ENCODE results near the gene SLC17A5. TPM values are rescaled to one million over a fixed set of nuclear protein-coding genes. Genes with fewer than 3 reads are reported as not detected.

Gene SLC17A5
- total RNA-seq, 1 experiment from 2014 or later, result 16.9 TPM

DNA sequence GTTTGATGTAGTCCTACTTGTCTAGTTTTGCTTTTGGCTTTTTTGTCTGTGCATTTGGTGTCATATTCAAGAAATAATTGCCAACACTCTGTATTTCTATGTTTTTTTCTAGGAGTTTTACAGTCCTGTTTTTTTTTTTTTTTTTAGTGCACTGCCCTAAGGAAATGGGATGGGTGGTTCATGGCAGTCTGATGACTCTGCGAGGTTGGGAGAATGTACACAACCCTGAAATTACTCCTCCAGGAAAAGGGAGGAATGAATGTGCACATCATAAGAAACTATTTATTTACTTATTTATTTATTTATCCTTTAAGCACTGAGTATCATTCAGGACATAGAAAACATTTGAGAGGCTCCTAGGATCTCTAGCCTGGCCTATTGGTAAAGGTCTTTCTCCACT lies 15.2 kb upstream of the SLC17A5 start:
- ChIA-PET CTCF (interaction anchor here (0.7 kb wide), 1 partner anchor 1540 kb away, joined by 3 read pairs; no protein-coding TSS in a partner anchor), POLR2A (ENCODE audit: unreplicated experiment) (no interaction called here)
- no peaks in the 10 kb centered on the region for H3K36me3 ChIP-seq (ENCODE audit: low read depth)
- H3K4me2 ChIP-seq, result no peak overlapping the region
- no peaks in the 10 kb centered on the region for H3K9me3 ChIP-seq (ENCODE audit: insufficient read depth, low read depth)
- no peaks in the 10 kb centered on the region for H3K9me2 ChIP-seq (ENCODE audit: insufficient read depth)
- H3K79me2 ChIP-seq (ENCODE audit: low read depth), result no peaks in the 10 kb centered on the region
- no peak overlapping the region for H2AFZ ChIP-seq
- TF ChIP-seq, protein P1, sequence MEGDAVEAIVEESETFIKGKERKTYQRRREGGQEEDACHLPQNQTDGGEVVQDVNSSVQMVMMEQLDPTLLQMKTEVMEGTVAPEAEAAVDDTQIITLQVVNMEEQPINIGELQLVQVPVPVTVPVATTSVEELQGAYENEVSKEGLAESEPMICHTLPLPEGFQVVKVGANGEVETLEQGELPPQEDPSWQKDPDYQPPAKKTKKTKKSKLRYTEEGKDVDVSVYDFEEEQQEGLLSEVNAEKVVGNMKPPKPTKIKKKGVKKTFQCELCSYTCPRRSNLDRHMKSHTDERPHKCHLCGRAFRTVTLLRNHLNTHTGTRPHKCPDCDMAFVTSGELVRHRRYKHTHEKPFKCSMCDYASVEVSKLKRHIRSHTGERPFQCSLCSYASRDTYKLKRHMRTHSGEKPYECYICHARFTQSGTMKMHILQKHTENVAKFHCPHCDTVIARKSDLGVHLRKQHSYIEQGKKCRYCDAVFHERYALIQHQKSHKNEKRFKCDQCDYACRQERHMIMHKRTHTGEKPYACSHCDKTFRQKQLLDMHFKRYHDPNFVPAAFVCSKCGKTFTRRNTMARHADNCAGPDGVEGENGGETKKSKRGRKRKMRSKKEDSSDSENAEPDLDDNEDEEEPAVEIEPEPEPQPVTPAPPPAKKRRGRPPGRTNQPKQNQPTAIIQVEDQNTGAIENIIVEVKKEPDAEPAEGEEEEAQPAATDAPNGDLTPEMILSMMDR (conservative IDR thresholded peaks at IDR 0.05), result no peak
- TF ChIP-seq EZH2 (IDR thresholded peaks at IDR 0.05; ENCODE audit: low read depth), result no peak
- H3K27me3 ChIP-seq (ENCODE audit: insufficient read depth, low read depth), result no peaks in the 10 kb centered on the region
- no peak for DNase-seq
- H3K4me1 ChIP-seq (replicated peaks; ENCODE audit: insufficient read depth), result peaks cover 21% of the 10 kb centered on the region
- no peak overlapping the region for H3K27ac ChIP-seq
- H3K4me3 ChIP-seq, result no peak overlapping the region
- peaks cover 16% of the 10 kb centered on the region; the same call in 1 of the 2 replicates for H3F3A ChIP-seq (ENCODE audit: insufficient read depth, low read depth)
- no peaks in the 10 kb centered on the region for H4K20me1 ChIP-seq (ENCODE audit: insufficient read depth)
- intact Hi-C loops (cut with micrococcal nuclease; ENCODE audit: unreplicated experiment), result no loop called here
- BruUV-seq (replicated peaks), result no TSS peak

DNA sequence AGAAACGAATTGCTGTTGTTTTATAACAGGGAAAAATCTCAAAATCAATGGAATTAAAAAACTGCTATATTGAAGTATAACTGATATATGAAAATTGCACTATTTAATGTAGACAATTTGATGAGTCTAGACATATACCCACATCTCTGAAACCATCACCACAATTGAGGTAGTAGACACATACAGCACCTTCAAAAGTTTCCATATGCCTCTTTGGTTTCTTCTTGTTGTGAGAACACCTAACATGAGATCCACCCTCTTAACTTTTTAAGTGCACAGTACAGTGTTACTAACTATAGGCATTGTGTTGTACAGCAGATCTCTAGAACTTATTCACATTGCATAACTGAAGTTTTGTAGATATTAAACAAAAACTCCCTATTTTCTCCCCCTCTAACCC lies 14.0 kb upstream of the SLC17A5 start:
- Histone ChIP-seq H3K36me3 (ENCODE audit: low read depth) (no peaks in the 10 kb centered on the region), H3K4me1 (replicated peaks; ENCODE audit: insufficient read depth) (peaks cover 21% of the 10 kb centered on the region), H3K4me2 (no peak overlapping the region), H3K27ac (no peak overlapping the region), H2AFZ (no peak overlapping the region), H3K79me2 (ENCODE audit: low read depth) (no peaks in the 10 kb centered on the region), H3F3A (ENCODE audit: insufficient read depth, low read depth) (peaks cover 16% of the 10 kb centered on the region; the same call in 1 of the 2 replicates), H3K9me3 (ENCODE audit: insufficient read depth, low read depth) (no peaks in the 10 kb centered on the region), H3K27me3 (ENCODE audit: insufficient read depth, low read depth) (no peaks in the 10 kb centered on the region), H3K4me3 (no peak overlapping the region), H4K20me1 (ENCODE audit: insufficient read depth) (no peaks in the 10 kb centered on the region), H3K9me2 (ENCODE audit: insufficient read depth) (no peaks in the 10 kb centered on the region)
- no TSS peak for BruUV-seq (replicated peaks)
- DNase-seq, result no peak
- intact Hi-C loops (cut with micrococcal nuclease; ENCODE audit: unreplicated experiment), result no loop called here
- no peak for TF ChIP-seq EZH2 (IDR thresholded peaks at IDR 0.05; ENCODE audit: low read depth)
- TF ChIP-seq, protein P1 (conservative IDR thresholded peaks at IDR 0.05), result no peak
- ChIA-PET POLR2A (ENCODE audit: unreplicated experiment) (no interaction called here), CTCF (no interaction called here)

DNA sequence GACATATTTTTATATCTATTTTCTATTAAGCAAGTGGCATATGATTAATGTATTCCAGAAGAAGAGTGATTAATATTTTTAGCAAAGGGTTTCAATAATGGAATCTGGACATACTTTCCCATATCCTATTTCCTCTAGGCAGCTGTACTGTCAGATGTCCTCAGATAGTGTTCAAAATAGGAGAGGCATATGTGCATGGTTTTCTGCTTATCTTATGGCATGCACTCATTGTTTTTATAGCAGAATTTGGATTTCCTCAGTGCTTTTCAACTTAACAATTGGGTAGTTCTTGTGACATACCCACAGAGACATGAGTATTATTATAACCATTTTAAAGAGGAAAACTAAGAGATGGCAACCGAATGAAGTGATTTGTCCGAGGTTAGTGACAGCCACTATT lies 12.6 kb upstream of the SLC17A5 start:
- no peak for TF ChIP-seq EZH2 (IDR thresholded peaks at IDR 0.05; ENCODE audit: low read depth)
- TF ChIP-seq, protein P1 (conservative IDR thresholded peaks at IDR 0.05), result no peak
- Histone ChIP-seq H2AFZ (no peak overlapping the region), H3K27me3 (ENCODE audit: insufficient read depth, low read depth) (no peaks in the 10 kb centered on the region), H3K9me2 (ENCODE audit: insufficient read depth) (no peaks in the 10 kb centered on the region), H3K36me3 (ENCODE audit: low read depth) (no peaks in the 10 kb centered on the region), H3K4me1 (replicated peaks; ENCODE audit: insufficient read depth) (peaks cover 21% of the 10 kb centered on the region), H3K4me2 (peak overlapping the region; percentile 43; the same call in 1 of the 2 replicates), H3K9me3 (ENCODE audit: insufficient read depth, low read depth) (no peaks in the 10 kb centered on the region), H3K79me2 (ENCODE audit: low read depth) (no peaks in the 10 kb centered on the region), H3K27ac (peak overlapping the region; percentile 39; the same call in 1 of the 2 replicates), H3F3A (ENCODE audit: insufficient read depth, low read depth) (peaks cover 16% of the 10 kb centered on the region; the same call in 1 of the 2 replicates), H4K20me1 (ENCODE audit: insufficient read depth) (no peaks in the 10 kb centered on the region), H3K4me3 (no peak overlapping the region)
- POLR2A ChIA-PET (ENCODE audit: unreplicated experiment), result interaction anchor here (0.6 to 0.7 kb wide), 2 partner anchors 29 to 1869 kb away, joined by 3 to 4 read pairs; no protein-coding TSS in a partner anchor
- CTCF ChIA-PET, result no interaction called here
- no TSS peak for BruUV-seq (replicated peaks)
- DNase-seq, result no peak
- intact Hi-C loops (cut with micrococcal nuclease; ENCODE audit: unreplicated experiment), result no loop called here
